Left lung (tissue), 10 donors: Measurements from ENCODE around the gene TBL1Y. TPM values are rescaled to one million over a fixed set of nuclear protein-coding genes. Genes with fewer than 3 reads are reported as not detected.

Experiments used
- ATAC-seq: fragments of 200-7000 bp; cut with Tn5 transposase; one replicate; pipeline ENCODE4 v1.9.1; 2020; ENCODE audit warnings: moderate library complexity
- DNase-seq, 4 donors: peaks; one replicate each; pipeline ENCODE4 v3.0.0-alpha.2; 2013 to 2020
- H3K27ac ChIP-seq, 2 donors: fragments of 200-600 bp; sonication (generic) in 1 of 2; one replicate each; pipeline versions ENCODE4 v1.5.0 to v1.8.0; 2020 to 2021
- H3K27me3 ChIP-seq, 2 donors: fragments of 200-600 bp; sonication (generic) in 1 of 2; one replicate each; pipeline versions ENCODE4 v1.5.0 to v1.8.0; 2020 to 2021
- H3K36me3 ChIP-seq, 2 donors: fragments of 200-600 bp; sonication (generic) in 1 of 2; one replicate each; pipeline versions ENCODE4 v1.5.0 to v1.8.0; 2020 to 2021
- H3K4me1 ChIP-seq, 2 donors: fragments of 200-600 bp; one replicate each; pipeline ENCODE4 v1.8.0; 2021
- H3K4me3 ChIP-seq, 2 donors: fragments of 200-600 bp; sonication (generic) in 1 of 2; one replicate each; pipeline versions ENCODE4 v1.5.0 to v1.8.0; 2020 to 2021; ENCODE audit warnings: mild to moderate bottlenecking in 1 of 2
- H3K9me3 ChIP-seq, 2 donors: fragments of 200-600 bp; sonication (generic) in 1 of 2; one replicate each; pipeline versions ENCODE4 v1.5.0 to v1.8.0; 2020 to 2021
- intact Hi-C, 2 donors: fragments of 100-400 bp; cut with DNase I; formaldehyde crosslinking; loops; one replicate each; pipeline versions ENCODE4 v1.11.2 to v1.14.2; 2022
- polyA plus RNA-seq, 6 donors: library from polyadenylated mRNA; unstranded; fragments of 120-200 nt; gene quantifications; one replicate each; pipeline ENCODE4 v1.2.1, GENCODE V29; 2013; ENCODE audit not compliant: insufficient read length in 6 of 6
- total RNA-seq, 2 donors: library from RNA; stranded (reverse); fragmentation: NEBNext Ultra II Directional; extraction: Animal tissue kit (Norgen Biotek cat#: 25700); gene quantifications; one replicate each; pipeline ENCODE4 v1.2.1, GENCODE V29; 2021
- TF ChIP-seq, protein P1 (sequence below), 2 donors: fragments of 200-600 bp; sonication (generic) in 1 of 2; IDR thresholded peaks; one replicate each; pipeline versions ENCODE4 v1.5.0 to v1.8.0; 2021; ENCODE audit warnings: antibody characterized with exemption in 2 of 2
- donor health status: DM: no; HTN: yes; CAD: no.
- donor health status: DM: no; HTN: no; CAD: no.

The TBL1Y gene
- total and polyA plus RNA-seq, 8 donors, result 0.10 to 2.0 (median 1.5) TPM; not detected in 3

DNA sequence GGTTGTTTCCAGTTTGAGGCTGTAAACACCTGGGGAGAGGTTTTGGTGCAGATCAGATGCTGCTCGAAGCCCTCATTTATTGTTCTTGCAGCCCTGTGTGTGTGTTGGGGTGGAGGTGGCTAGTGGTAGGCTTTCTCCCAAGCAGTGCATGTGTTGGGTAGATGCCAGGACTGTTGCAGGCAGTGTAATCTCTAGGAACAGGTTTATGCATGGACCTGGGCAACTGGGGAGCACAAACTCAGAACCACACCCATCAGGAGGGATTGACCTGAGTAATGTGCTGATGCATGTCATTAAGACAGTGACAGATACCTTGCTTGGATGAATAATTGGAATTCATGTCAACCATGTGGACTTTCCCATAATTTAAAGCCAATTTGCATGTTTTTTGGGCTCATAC, 77.3 kb downstream of the TBL1Y start:
- intact Hi-C loops, result no loop called here
- no peak overlapping the region for H3K4me3 ChIP-seq
- no peak for ATAC-seq
- no peak for DNase-seq
- H3K36me3 ChIP-seq, result no peaks in the 10 kb centered on the region
- no peak overlapping the region for H3K27ac ChIP-seq
- TF ChIP-seq, protein P1, sequence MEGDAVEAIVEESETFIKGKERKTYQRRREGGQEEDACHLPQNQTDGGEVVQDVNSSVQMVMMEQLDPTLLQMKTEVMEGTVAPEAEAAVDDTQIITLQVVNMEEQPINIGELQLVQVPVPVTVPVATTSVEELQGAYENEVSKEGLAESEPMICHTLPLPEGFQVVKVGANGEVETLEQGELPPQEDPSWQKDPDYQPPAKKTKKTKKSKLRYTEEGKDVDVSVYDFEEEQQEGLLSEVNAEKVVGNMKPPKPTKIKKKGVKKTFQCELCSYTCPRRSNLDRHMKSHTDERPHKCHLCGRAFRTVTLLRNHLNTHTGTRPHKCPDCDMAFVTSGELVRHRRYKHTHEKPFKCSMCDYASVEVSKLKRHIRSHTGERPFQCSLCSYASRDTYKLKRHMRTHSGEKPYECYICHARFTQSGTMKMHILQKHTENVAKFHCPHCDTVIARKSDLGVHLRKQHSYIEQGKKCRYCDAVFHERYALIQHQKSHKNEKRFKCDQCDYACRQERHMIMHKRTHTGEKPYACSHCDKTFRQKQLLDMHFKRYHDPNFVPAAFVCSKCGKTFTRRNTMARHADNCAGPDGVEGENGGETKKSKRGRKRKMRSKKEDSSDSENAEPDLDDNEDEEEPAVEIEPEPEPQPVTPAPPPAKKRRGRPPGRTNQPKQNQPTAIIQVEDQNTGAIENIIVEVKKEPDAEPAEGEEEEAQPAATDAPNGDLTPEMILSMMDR (IDR thresholded peaks at IDR 0.05), result no peak
- H3K9me3 ChIP-seq, result no peaks in the 10 kb centered on the region
- no peaks in the 10 kb centered on the region for H3K27me3 ChIP-seq
- H3K4me1 ChIP-seq, result no peaks in the 10 kb centered on the region

DNA sequence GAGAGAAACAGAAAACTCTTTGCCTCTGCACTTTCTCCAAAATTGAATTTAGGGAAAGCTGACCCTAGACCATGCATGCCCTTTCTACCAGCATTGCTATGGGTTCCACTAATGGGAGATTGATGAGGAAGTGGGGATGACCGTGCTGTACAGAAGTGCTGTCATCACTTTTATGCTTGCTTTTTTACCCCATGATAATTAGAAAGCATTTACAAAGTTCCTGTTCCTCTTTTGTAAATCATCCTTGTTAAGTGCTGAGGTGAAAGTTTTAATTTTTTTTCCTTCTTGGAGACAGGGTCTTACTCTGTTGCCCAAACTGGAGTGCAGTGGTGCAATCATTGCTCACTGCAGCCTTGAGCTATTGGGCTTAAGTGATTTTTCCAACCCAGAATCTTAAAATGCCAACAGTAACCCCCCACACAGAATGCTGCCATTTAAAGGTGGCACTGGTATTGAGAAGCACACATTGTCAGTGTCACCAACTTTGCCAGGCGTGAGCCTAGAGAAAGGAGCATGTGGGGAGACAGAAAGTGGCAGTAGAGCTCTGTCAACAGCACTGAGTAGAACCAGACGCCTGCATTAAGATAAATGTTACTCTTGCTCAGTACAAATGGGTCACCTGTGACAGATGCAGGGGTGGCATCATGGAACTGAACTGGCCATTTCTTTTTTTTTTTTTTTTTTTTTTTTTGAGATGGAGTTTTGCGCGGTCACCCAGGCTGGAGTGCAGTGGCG, 79.6 kb downstream of the TBL1Y start:
- Histone ChIP-seq H3K9me3 (no peaks in the 10 kb centered on the region), H3K27me3 (no peaks in the 10 kb centered on the region), H3K4me3 (no peak overlapping the region), H3K4me1 (no peaks in the 10 kb centered on the region), H3K27ac (no peak overlapping the region), H3K36me3 (no peaks in the 10 kb centered on the region)
- TF ChIP-seq, protein P1 (IDR thresholded peaks at IDR 0.05), result no peak
- DNase-seq (no peak), ATAC-seq (no peak)
- intact Hi-C loops, result no loop called here

DNA sequence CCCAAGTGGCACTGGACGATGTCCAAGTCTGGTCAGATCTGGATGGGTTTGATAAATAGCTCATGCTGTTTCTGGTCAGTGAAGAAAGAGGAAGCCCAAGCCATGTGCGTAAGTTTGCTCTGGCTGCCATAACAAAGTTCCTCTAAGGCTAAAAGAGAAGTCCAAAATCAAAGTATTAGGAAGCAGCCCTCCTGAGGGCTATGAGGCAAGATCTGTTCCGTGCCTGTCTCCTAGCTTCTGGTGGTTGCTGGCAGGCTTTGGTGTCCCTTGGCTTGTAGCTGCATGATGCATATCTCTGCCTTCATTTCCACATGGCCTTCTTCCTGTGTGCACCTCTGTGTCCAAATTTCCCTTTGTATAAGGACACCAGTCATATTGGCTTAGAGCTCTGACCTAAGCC, 81.5 kb downstream of the TBL1Y start:
- ATAC-seq (no peak), DNase-seq (no peak)
- Histone ChIP-seq H3K4me1 (no peaks in the 10 kb centered on the region), H3K4me3 (no peak overlapping the region), H3K27ac (no peak overlapping the region), H3K27me3 (no peaks in the 10 kb centered on the region), H3K36me3 (no peaks in the 10 kb centered on the region), H3K9me3 (no peaks in the 10 kb centered on the region)
- intact Hi-C loops, result no loop called here
- TF ChIP-seq, protein P1 (IDR thresholded peaks at IDR 0.05), result no peak

DNA sequence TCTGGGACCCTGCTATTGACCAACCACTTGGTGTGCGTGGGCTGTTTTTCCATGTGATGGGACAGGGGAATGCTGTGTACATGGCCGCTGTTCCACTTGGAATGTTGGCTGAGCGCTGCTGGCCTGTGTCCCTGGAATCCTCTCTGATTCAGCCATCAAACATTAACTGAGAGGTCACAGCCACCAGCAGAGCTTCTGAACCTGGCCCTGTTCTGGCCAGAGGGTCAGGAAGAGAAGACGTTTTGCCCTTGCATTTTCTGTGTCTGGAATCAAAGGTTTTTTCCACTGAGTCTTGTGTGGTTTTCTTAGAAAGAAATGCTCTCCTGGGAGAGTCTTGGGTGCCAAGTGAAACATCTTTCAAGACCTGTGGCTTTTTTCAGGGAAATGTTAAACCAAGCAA, 85.5 kb downstream of the TBL1Y start:
- intact Hi-C loops, result no loop called here
- TF ChIP-seq, protein P1 (IDR thresholded peaks at IDR 0.05), result no peak
- DNase-seq (no peak), ATAC-seq (no peak)
- no peaks in the 10 kb centered on the region for H3K36me3 ChIP-seq
- no peak overlapping the region for H3K27ac ChIP-seq
- H3K4me3 ChIP-seq, result no peak overlapping the region
- H3K4me1 ChIP-seq, result no peaks in the 10 kb centered on the region
- no peaks in the 10 kb centered on the region for H3K9me3 ChIP-seq
- H3K27me3 ChIP-seq, result no peaks in the 10 kb centered on the region

DNA sequence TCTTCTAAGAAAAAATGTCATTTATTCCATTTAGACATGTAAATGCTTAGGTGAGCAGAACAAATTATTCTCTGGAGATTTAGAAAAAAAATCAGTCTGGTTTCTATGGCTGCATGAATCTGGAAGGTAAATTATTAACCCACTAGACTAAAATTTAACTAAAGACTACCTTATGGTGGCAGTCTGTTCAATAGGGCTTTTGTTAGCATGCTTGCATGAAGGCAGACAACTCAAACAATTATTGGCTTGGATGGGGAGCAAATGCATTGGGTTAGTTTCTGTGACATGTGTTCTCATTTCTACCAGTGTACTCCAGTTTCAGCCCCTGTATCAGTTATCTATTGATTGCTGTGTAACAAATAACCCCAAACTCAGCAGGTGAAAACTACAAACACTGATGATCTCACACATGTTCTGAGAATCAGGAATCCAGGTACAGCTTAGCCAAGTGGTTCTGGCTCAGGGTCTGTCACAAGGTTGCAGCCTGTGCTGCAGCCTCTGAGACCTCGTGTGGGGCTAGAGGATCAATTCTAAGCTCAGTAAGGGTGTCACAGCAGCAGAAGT, 87.1 kb downstream of the TBL1Y start:
- Histone ChIP-seq H3K4me3 (no peak overlapping the region), H3K4me1 (no peaks in the 10 kb centered on the region)
- intact Hi-C loops, result no loop called here

More for the DNA sequence above, 87.1 kb downstream of the TBL1Y start:
- Histone ChIP-seq H3K36me3 (no peaks in the 10 kb centered on the region), H3K27ac (no peak overlapping the region), H3K9me3 (no peaks in the 10 kb centered on the region), H3K27me3 (no peaks in the 10 kb centered on the region)
- TF ChIP-seq, protein P1 (IDR thresholded peaks at IDR 0.05), result no peak
- ATAC-seq (no peak), DNase-seq (no peak)
